ENCODE measurements around the gene TNFSF18. TPM values are rescaled to one million over a fixed set of nuclear protein-coding genes. Genes with fewer than 3 reads are reported as not detected.

TNFSF18 gene
- total RNA-seq, 1 experiment from 2014 or later = not detected

DNA sequence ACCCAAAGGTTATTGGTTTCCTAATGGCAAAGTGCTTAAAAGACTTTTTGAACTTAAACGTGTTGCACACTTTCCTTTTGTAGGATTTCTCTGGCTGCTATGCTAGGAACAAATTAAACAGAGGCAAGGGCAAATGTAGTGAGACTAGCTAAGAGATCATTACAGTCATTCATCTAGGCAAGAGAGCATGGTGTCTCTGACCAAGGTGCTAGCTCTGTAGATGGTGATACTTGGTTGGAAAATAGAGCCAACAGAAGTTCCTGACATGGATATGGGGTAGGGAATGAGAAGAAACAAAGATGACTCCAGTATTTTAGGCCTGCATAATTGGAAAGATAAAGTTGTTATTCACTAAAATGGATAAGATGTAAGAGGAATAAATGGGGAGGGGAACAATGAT is 6.1 kb downstream of the TNFSF18 start:
- TF ChIP-seq EZH2 (IDR thresholded peaks at IDR 0.05; ENCODE audit: borderline replicate concordance, low read depth, low read length, poor library complexity, severe bottlenecking) = no peak
- TF ChIP-seq, protein P1, sequence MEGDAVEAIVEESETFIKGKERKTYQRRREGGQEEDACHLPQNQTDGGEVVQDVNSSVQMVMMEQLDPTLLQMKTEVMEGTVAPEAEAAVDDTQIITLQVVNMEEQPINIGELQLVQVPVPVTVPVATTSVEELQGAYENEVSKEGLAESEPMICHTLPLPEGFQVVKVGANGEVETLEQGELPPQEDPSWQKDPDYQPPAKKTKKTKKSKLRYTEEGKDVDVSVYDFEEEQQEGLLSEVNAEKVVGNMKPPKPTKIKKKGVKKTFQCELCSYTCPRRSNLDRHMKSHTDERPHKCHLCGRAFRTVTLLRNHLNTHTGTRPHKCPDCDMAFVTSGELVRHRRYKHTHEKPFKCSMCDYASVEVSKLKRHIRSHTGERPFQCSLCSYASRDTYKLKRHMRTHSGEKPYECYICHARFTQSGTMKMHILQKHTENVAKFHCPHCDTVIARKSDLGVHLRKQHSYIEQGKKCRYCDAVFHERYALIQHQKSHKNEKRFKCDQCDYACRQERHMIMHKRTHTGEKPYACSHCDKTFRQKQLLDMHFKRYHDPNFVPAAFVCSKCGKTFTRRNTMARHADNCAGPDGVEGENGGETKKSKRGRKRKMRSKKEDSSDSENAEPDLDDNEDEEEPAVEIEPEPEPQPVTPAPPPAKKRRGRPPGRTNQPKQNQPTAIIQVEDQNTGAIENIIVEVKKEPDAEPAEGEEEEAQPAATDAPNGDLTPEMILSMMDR (conservative IDR thresholded peaks at IDR 0.05; ENCODE audit: low read depth, low read length) = no peak
- no peak overlapping the region for H3K27ac ChIP-seq (ENCODE audit: low read depth, low read length, poor library complexity, severe bottlenecking)
- H3K27me3 ChIP-seq (replicated peaks; ENCODE audit: insufficient read depth, low read depth, low read length, poor library complexity) = no peaks in the 10 kb centered on the region
- no peak overlapping the region for H3K4me3 ChIP-seq (ENCODE audit: low read depth, low read length, poor library complexity, severe bottlenecking)
- CTCF ChIA-PET = no interaction called here
- DNase-seq (ENCODE audit: low spot score) = no peak
- POLR2A ChIA-PET (ENCODE audit: low non-redundant PET) = no interaction called here
- intact Hi-C loops (cut with micrococcal nuclease; ENCODE audit: unreplicated experiment) = no loop called here
- no TSS peak for BruUV-seq (replicated peaks)
- no peaks in the 10 kb centered on the region for H3K4me1 ChIP-seq (ENCODE audit: insufficient read depth, low read length, poor library complexity, severe bottlenecking)
- no peaks in the 10 kb centered on the region for H3K9me3 ChIP-seq (ENCODE audit: low read depth, low read length, poor library complexity, severe bottlenecking)
- no peaks in the 10 kb centered on the region for H3K36me3 ChIP-seq (ENCODE audit: insufficient read depth, low read length, poor library complexity, severe bottlenecking)

DNA sequence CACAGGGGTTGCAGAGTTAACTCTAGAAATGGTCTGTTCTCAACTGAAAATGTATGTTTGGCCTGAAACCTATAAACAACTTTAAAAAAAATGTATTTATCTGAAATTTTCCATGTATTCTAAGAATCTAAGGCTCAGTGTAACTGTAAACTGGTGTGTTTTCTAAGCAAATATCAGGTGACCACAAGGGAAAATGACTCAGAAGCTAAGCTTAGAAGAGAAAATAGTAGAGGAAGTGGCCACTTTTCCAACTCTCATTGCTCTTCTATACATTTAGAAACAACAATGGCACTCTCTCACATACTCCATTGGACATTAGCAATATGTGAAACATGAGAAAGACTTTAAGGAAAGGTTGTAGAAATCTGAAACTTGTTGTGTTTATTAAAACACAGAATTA is 7.5 kb downstream of the TNFSF18 start:
- Histone ChIP-seq H3K4me1 (ENCODE audit: insufficient read depth, low read length, poor library complexity, severe bottlenecking) (no peaks in the 10 kb centered on the region), H3K27me3 (replicated peaks; ENCODE audit: insufficient read depth, low read depth, low read length, poor library complexity) (no peaks in the 10 kb centered on the region), H3K9me3 (ENCODE audit: low read depth, low read length, poor library complexity, severe bottlenecking) (no peaks in the 10 kb centered on the region), H3K27ac (ENCODE audit: low read depth, low read length, poor library complexity, severe bottlenecking) (no peak overlapping the region), H3K36me3 (ENCODE audit: insufficient read depth, low read length, poor library complexity, severe bottlenecking) (no peaks in the 10 kb centered on the region), H3K4me3 (ENCODE audit: low read depth, low read length, poor library complexity, severe bottlenecking) (no peak overlapping the region)
- CTCF ChIA-PET = no interaction called here
- POLR2A ChIA-PET (ENCODE audit: low non-redundant PET) = no interaction called here
- peak; percentile 9 for DNase-seq (ENCODE audit: low spot score)
- TF ChIP-seq, protein P1 (conservative IDR thresholded peaks at IDR 0.05; ENCODE audit: low read depth, low read length) = no peak
- TF ChIP-seq EZH2 (IDR thresholded peaks at IDR 0.05; ENCODE audit: borderline replicate concordance, low read depth, low read length, poor library complexity, severe bottlenecking) = no peak
- intact Hi-C loops (cut with micrococcal nuclease; ENCODE audit: unreplicated experiment) = no loop called here
- BruUV-seq (replicated peaks) = no TSS peak

DNA sequence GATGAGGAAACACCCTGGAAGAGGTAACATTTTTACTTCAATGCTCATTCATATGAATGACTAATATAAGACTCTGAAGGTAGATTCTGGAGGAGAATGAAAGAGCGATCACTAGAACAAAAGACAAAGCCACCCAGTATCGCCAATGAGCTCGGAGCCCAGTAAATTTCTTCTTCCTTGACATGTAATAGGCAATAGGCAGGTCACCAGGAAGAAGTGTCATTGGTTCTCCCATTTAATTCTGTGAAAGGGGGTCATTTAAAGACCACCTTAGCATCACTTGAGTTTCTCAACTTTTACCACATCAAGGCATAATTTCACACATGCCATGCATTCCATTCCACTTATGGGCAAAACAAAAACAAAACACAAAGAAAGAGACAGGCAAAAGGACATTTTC is 7.9 kb downstream of the TNFSF18 start:
- POLR2A ChIA-PET (ENCODE audit: low non-redundant PET) = no interaction called here
- Histone ChIP-seq H3K4me3 (ENCODE audit: low read depth, low read length, poor library complexity, severe bottlenecking) (no peak overlapping the region), H3K36me3 (ENCODE audit: insufficient read depth, low read length, poor library complexity, severe bottlenecking) (no peaks in the 10 kb centered on the region), H3K27ac (ENCODE audit: low read depth, low read length, poor library complexity, severe bottlenecking) (no peak overlapping the region), H3K27me3 (replicated peaks; ENCODE audit: insufficient read depth, low read depth, low read length, poor library complexity) (no peaks in the 10 kb centered on the region), H3K9me3 (ENCODE audit: low read depth, low read length, poor library complexity, severe bottlenecking) (no peaks in the 10 kb centered on the region), H3K4me1 (ENCODE audit: insufficient read depth, low read length, poor library complexity, severe bottlenecking) (no peaks in the 10 kb centered on the region)
- TF ChIP-seq, protein P1 (conservative IDR thresholded peaks at IDR 0.05; ENCODE audit: low read depth, low read length) = no peak
- no peak for TF ChIP-seq EZH2 (IDR thresholded peaks at IDR 0.05; ENCODE audit: borderline replicate concordance, low read depth, low read length, poor library complexity, severe bottlenecking)
- BruUV-seq (replicated peaks) = no TSS peak
- intact Hi-C loops (cut with micrococcal nuclease; ENCODE audit: unreplicated experiment) = no loop called here
- CTCF ChIA-PET = no interaction called here
- DNase-seq (ENCODE audit: low spot score) = no peak
